C4-2B (cell line): ENCODE measurements around the gene GNAI2.

Experiments
- H3K27ac ChIP-seq: fragments of 450-650 bp; 2 replicates; pipeline ENCODE4 v1.5.1; 2017
- CTCF ChIP-seq: fragments of 450-650 bp; conservative IDR thresholded peaks from 2 replicates; pipeline ENCODE4 v1.5.1; 2017; ENCODE audit warnings: mild to moderate bottlenecking
- ZFX ChIP-seq: fragments of 450-650 bp; IDR thresholded peaks from 2 replicates; pipeline ENCODE4 v1.6.1; 2017

The GNAI2 gene

GRCh38 chr3:50273689-50274065 is 37.7 kb downstream of the GNAI2 start:
- H3K27ac ChIP-seq, result no peak overlapping the region
- TF ChIP-seq CTCF (no peak), ZFX (no peak)

GRCh38 chr3:50274371-50275104 is 38.5 kb downstream of the GNAI2 start:
- H3K27ac ChIP-seq, result no peak overlapping the region
- no peak for TF ChIP-seq ZFX
- TF ChIP-seq CTCF, result peak; percentile 83

- no peak for TF ChIP-seq ZFX
- no peak for TF ChIP-seq CTCF
These were observed 39.4 kb downstream of the GNAI2 start for GRCh38 chr3:50275141-50275995.

GRCh38 chr3:50275996-50276761 is 40.2 kb downstream of the GNAI2 start:
- H3K27ac ChIP-seq, result no peak overlapping the region
- TF ChIP-seq CTCF (no peak), ZFX (no peak)

More at GRCh38 chr3:50275141-50275995, 39.4 kb downstream of the GNAI2 start:
- no peak overlapping the region for H3K27ac ChIP-seq

- H3K27ac ChIP-seq, result no peak overlapping the region
- TF ChIP-seq ZFX, result no peak
- TF ChIP-seq CTCF, result no peak
These were observed 40.7 kb downstream of the GNAI2 start for GRCh38 chr3:50276762-50277101.

DNA sequence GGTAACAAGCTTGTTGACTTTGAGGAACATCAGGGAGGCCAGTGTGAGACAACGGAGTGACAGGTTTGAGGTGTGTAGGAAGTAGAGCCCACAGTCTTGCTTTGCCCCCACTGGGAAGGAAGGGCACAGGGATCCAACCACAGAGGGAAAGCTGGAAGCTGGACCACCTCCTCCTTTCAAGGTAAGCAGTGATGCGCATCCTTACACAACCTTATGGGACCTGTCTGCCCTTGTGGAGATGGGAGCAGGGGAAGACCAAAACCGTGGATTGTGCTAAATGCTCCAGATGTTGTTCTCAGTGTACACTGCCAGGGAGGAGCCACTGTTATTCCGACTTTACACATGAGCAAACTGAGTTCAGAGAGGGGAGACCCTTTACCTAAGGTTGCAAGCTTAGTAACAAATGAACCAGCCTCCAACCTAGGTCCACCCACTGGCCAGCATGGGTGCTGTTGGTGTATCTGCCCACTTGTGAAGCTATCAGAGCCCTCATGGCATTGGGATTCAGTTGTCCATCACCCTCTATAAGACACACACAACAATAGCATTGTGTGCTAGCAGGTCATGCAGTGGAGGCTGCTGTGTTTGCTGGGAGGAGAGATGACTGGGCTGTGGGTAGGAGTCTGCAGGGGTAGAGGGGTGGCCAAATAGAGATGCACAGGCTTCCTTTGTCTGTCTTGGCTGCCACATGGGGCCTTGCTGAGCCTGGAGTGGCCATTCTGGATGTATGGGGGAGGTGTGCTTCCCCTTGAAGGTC is 42.3 kb downstream of the GNAI2 start:
- no peak for TF ChIP-seq CTCF
- no peak for TF ChIP-seq ZFX
- H3K27ac ChIP-seq, result no peak overlapping the region
